Transverse colon (tissue), 4 donors: Measurements from ENCODE around the gene HPSE2. TPM values are rescaled to one million over a fixed set of nuclear protein-coding genes. Genes with fewer than 3 reads are reported as not detected.
A peak's percentile ranks its signal among the peaks of the same experiment; 100 is the strongest.

Experiments
- DNase-seq: peaks from one replicate; pipeline ENCODE4 v3.0.0-alpha.2; 2019
- H3K27ac ChIP-seq, 4 donors: fragments of 200-600 bp; sonication (generic); 2 replicates each; pipeline ENCODE4 v1.5.1; 2016 to 2018; ENCODE audit warnings: inconsistent platforms in 4 of 4
- H3K27me3 ChIP-seq: fragments of 200-600 bp; sonication (generic); 2 replicates; pipeline ENCODE4 v1.5.1; 2017; ENCODE audit warnings: inconsistent platforms
- H3K36me3 ChIP-seq, 4 donors: fragments of 200-600 bp; sonication (generic); 2 replicates each; pipeline ENCODE4 v1.5.1; 2017 to 2019; ENCODE audit warnings: inconsistent platforms in 4 of 4
- H3K4me1 ChIP-seq, 4 donors: fragments of 200-600 bp; sonication (generic); 2 replicates each; pipeline ENCODE4 v1.5.1; 2017 to 2020; ENCODE audit warnings: inconsistent platforms in 4 of 4
- H3K4me3 ChIP-seq, 4 donors: fragments of 200-600 bp; sonication (generic); 1 replicate in 1 of 4; 2 replicates in 3 of 4; pipeline versions ENCODE4 v1.5.1 to v1.6.1; 2017 to 2019; ENCODE audit warnings: inconsistent platforms in 4 of 4
- H3K9me3 ChIP-seq, 2 donors: fragments of 200-600 bp; sonication (generic); 2 replicates each; pipeline ENCODE4 v1.5.1; 2017 to 2019; ENCODE audit warnings: inconsistent platforms in 2 of 2
- EP300 ChIP-seq: sonication (generic); formaldehyde crosslinking; IDR thresholded peaks from one replicate; pipeline ENCODE4 v1.6.1; 2017; ENCODE audit warnings: antibody characterized with exemption, low read depth
- POLR2A ChIP-seq: fragments of 450-650 bp; IDR thresholded peaks from one replicate; pipeline ENCODE4 v1.6.1; 2016; ENCODE audit warnings: antibody characterized with exemption, mild to moderate bottlenecking, moderate library complexity
- POLR2AphosphoS5 ChIP-seq, 3 donors: sonication (generic); formaldehyde crosslinking; IDR thresholded peaks; one replicate each; pipeline ENCODE4 v1.6.1; 2016; ENCODE audit warnings: antibody characterized with exemption in 3 of 3
- WGBS, 2 donors: methylation state at CpG; one replicate each; pipeline ENCODE4 v1.1.5; 2018; ENCODE audit warnings: low coverage in 1 of 2; 5-methylcytosine and 5-hydroxymethylcytosine counted together
- in situ Hi-C, 4 donors: fragments of 200-750 bp; cut with MboI; loops; one replicate each; pipeline versions ENCODE4 v1.15.0 to v1.15.1; 2017; ENCODE audit warnings: low sequenced_read_pairs in 3 of 4, low pct_ligation_motif_present in 1 of 4, low pct_unique_long_range_greater_than_20kb in 1 of 4
- intact Hi-C: fragments of 100-400 bp; cut with DNase I; formaldehyde crosslinking; loops from one replicate; pipeline ENCODE4 v1.15.1; 2023; ENCODE audit warnings: low total_unique reads
- total RNA-seq, 4 donors: library from RNA; depleted of rRNA; stranded (reverse); fragments of >200 nt; gene quantifications; one replicate each; pipeline ENCODE4 v1.1.0, GENCODE V29; 2016
- TF ChIP-seq, protein P1 (sequence below), 5 experiments: fragments of 200-600 bp in 3 of 5; fragments of 450-650 bp in 2 of 5; sonication (generic) in 3 of 5; IDR thresholded peaks; 1 replicate in 2 of 5; 2 replicates in 3 of 5; pipeline ENCODE4 v1.5.1; 2016 to 2017; ENCODE audit warnings: antibody characterized with exemption in 5 of 5, inconsistent platforms in 3 of 5, mild to moderate bottlenecking in 2 of 5, moderate library complexity in 1 of 5

HPSE2 gene
- total RNA-seq = 1 to 10 TPM in 2 of 4 donors, not detected in 2; 2.2 to 3.0 TPM

DNA sequence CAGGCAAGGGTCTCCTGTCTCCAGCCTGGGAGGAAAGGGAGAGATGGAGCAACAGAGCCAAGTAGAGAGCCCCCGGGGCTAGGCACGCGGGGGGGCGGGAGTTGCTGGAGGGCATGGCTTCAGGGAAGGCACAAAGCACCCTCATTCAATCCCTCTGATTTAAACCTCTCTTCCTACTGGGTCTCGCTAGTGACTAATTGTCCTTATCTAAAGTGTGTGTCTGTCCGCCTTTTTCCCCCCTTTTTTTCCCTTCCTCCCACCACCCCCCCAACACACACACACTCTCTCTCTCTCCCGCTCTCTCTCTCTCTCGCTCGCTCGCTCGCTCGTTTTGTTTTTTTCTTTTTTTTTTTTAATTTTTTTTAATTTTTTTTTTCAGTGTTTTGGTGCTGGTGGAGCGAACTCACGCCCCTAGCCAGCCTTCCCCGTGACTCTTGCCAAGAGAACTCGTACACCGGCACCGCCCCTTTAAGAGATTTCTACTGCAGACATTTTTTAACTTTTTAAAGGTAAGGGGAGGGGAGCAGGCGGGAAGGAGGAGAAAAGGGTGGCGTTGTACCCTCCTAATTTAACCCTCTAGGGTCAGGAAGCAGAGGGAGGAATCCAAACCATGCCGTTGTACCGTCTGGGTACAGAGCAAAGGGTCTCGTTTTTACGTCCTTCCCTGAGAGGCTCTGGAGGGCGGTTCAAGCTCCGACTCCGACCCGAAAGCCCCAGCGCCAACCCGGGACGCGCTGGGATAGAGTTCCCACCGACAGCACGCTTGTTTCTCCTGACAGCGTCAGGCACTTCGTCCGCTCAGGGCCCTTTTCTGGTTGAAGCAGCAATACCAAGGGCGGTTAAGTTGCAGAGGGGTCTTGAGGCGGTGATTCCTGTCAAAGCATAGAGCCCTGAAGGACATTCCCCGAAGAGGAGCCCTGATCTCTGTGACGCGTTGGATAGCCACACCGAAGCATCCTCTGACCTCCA is at the start of gene HPSE2:
HPSE2 (minus strand) TSS at position 195 of the 969 bp plus-strand sequence.
- in situ Hi-C loops = loop anchor here in 1 of 4 donors (25.0 kb wide), 1 partner anchor 474 kb away; no protein-coding TSS in a partner anchor
- peak within 1 kb of the TSS; percentile 46 to 70 (median 60) for H3K27ac ChIP-seq
- peak within 1 kb of the TSS in 3 of 4 donors; percentile 10 to 58 (median 30) for H3K4me3 ChIP-seq
- no peaks in the 10 kb centered on the region for H3K36me3 ChIP-seq
- no peak for TF ChIP-seq POLR2AphosphoS5 (IDR thresholded peaks at IDR 0.05)
- TF ChIP-seq POLR2A = no peak
- TF ChIP-seq, protein P1, sequence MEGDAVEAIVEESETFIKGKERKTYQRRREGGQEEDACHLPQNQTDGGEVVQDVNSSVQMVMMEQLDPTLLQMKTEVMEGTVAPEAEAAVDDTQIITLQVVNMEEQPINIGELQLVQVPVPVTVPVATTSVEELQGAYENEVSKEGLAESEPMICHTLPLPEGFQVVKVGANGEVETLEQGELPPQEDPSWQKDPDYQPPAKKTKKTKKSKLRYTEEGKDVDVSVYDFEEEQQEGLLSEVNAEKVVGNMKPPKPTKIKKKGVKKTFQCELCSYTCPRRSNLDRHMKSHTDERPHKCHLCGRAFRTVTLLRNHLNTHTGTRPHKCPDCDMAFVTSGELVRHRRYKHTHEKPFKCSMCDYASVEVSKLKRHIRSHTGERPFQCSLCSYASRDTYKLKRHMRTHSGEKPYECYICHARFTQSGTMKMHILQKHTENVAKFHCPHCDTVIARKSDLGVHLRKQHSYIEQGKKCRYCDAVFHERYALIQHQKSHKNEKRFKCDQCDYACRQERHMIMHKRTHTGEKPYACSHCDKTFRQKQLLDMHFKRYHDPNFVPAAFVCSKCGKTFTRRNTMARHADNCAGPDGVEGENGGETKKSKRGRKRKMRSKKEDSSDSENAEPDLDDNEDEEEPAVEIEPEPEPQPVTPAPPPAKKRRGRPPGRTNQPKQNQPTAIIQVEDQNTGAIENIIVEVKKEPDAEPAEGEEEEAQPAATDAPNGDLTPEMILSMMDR (IDR thresholded peaks at IDR 0.05) = no peak
- no peak for TF ChIP-seq EP300
- peaks cover 0 to 26% (median 18%) of the 10 kb centered on the region in 4 donors for H3K4me1 ChIP-seq
- intact Hi-C loops = no loop called here
- 11 to 17% methylated on average over 11 to 43 of the region's 43 CpGs for WGBS, 2 donors
- H3K27me3 ChIP-seq = peaks cover 80% of the 10 kb centered on the region
- DNase-seq = no peak
- H3K9me3 ChIP-seq = no peaks in the 10 kb centered on the region

DNA sequence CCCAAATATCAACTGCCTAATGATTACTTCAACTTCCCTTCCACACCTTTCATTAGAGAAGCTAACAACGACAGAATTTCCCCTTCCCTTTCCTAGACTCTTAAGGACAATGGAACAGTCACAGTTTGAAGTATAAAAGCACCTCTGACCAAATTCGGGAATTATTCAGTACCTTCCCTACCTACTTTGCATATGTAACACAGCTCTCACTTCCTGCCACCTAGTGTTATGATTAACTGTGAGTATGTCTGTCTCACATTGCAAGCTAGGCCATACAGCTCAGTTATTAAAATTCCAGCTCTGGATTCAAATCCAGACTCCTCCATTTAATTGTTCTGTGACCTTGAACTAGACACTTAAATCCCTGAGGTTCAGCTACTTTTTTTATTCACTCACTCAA is 44.8 kb upstream of the HPSE2 start:
- Histone ChIP-seq H3K4me1 (no peaks in the 10 kb centered on the region), H3K27me3 (peaks cover 3% of the 10 kb centered on the region), H3K4me3 (no peak overlapping the region), H3K9me3 (peaks cover 9 to 12% of the 10 kb centered on the region in 2 donors), H3K27ac (no peak overlapping the region), H3K36me3 (no peaks in the 10 kb centered on the region)
- in situ Hi-C loops = no loop called here
- TF ChIP-seq EP300 (no peak), POLR2A (no peak), POLR2AphosphoS5 (IDR thresholded peaks at IDR 0.05) (no peak)
- TF ChIP-seq, protein P1 (IDR thresholded peaks at IDR 0.05) = no peak
- intact Hi-C loops = no loop called here
- DNase-seq = no peak
- 31% methylated on average over 2 of the region's 2 CpGs; no CpG with 5 or more reads in 1 of the 2 donors for WGBS, 2 donors

DNA sequence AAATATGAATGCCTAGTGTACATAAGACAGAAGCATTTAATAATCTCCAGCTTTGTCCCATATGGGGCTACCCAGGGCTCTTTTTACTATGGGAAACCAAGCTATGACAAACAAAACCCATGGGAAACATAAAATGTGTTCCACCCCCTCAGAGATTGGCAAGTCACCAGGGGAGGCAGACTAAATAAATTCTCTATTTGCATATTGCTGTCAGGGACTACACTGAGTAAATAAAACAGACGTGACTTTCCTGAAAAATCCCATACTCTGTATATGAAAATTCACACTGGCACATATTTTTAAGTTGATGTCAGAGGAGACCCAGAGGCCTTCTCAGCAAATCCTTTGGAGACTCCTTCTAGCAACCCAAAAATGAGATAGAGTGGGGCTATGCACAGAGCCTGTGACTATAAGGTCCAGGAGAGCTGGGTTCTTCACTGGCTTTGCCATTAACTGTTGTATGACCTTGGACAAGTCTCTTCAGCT is 44.0 kb upstream of the HPSE2 start:
- H3K27me3 ChIP-seq = peaks cover 3% of the 10 kb centered on the region
- no peak overlapping the region for H3K4me3 ChIP-seq
- no peak overlapping the region for H3K27ac ChIP-seq
- H3K9me3 ChIP-seq = peaks cover 9 to 12% of the 10 kb centered on the region in 2 donors
- WGBS, 2 donors = 14 to 15% methylated on average over 1 of the region's 1 CpG
- H3K4me1 ChIP-seq = no peaks in the 10 kb centered on the region
- H3K36me3 ChIP-seq = no peaks in the 10 kb centered on the region
- no peak for TF ChIP-seq POLR2AphosphoS5 (IDR thresholded peaks at IDR 0.05)
- no peak for TF ChIP-seq POLR2A
- TF ChIP-seq, protein P1 (IDR thresholded peaks at IDR 0.05) = no peak
- TF ChIP-seq EP300 = no peak
- intact Hi-C loops (no loop called here), in situ Hi-C loops (no loop called here)
- DNase-seq = no peak

DNA sequence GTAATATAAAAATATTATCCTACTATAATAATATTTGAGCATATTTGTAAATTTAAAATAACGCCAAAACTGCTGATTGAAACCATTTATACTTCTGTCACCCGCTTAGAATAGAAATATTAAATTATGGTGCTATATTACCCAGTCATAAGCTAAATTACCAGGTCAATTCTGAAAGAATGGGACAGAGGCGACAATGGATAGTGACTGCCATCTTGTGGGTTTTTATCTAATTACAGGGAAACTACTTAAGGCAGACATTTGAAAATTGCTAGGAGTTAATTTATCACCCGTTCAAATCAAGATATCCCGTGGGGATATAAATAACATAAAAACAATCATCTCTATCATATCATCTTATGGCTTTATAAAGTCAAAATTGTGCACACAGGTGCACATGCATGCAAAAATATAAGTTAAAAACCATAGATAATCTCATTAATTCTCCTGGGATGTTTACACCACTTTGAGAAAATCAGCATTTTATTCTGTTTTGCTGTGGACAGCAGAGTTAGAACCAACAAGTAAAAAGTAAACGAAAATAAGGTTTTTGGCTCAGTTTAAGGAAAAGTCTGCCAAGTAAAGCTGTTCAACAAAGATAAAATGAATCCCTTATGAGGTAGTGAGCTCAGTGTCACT is 41.3 kb upstream of the HPSE2 start:
- peaks cover 3% of the 10 kb centered on the region for H3K27me3 ChIP-seq
- in situ Hi-C loops = no loop called here
- no peaks in the 10 kb centered on the region for H3K36me3 ChIP-seq
- H3K4me1 ChIP-seq = no peaks in the 10 kb centered on the region
- H3K9me3 ChIP-seq = no peaks in the 10 kb centered on the region
- H3K4me3 ChIP-seq = no peak overlapping the region
- no peak for TF ChIP-seq POLR2A
- TF ChIP-seq, protein P1 (IDR thresholded peaks at IDR 0.05) = peak in 2 of 5 experiments; percentile 6 to 14
- no peak overlapping the region for H3K27ac ChIP-seq
- 22 to 33% methylated on average over 6 of the region's 6 CpGs for WGBS, 2 donors
- intact Hi-C loops = no loop called here
- no peak for DNase-seq
